IPS-20b (cell line): ENCODE data around the gene DLG5.

Experiments
- H3K27ac ChIP-seq: one replicate; pipeline ENCODE4 v1.5.1; 2013; ENCODE audit warnings: low read length
- H3K27me3 ChIP-seq: 2 replicates; pipeline ENCODE4 v1.6.1; 2013; ENCODE audit warnings: mild to moderate bottlenecking, low read length, inconsistent platforms; ENCODE audit not compliant: insufficient read depth
- H3K36me3 ChIP-seq: 2 replicates; pipeline ENCODE4 v1.6.1; 2013; ENCODE audit warnings: low read depth, mild to moderate bottlenecking, inconsistent platforms, low read length, moderate library complexity; ENCODE audit not compliant: insufficient read depth
- H3K4me1 ChIP-seq: 2 replicates; pipeline ENCODE4 v1.6.1; 2013; ENCODE audit warnings: mild to moderate bottlenecking, control low read depth, inconsistent platforms, low read length, moderate library complexity; ENCODE audit not compliant: insufficient read depth
- H3K4me3 ChIP-seq: 2 replicates; pipeline ENCODE4 v1.5.1; 2013; ENCODE audit warnings: mild to moderate bottlenecking, low read length, inconsistent platforms
- H3K9ac ChIP-seq: 2 replicates; pipeline ENCODE4 v1.6.1; 2013; ENCODE audit warnings: low read depth, mild to moderate bottlenecking, inconsistent platforms, low read length, moderate library complexity
- H3K9me3 ChIP-seq: 2 replicates; pipeline ENCODE4 v1.6.1; 2013; ENCODE audit warnings: mild to moderate bottlenecking, low read depth, low read length, inconsistent platforms; ENCODE audit not compliant: insufficient read depth

Gene DLG5

DNA sequence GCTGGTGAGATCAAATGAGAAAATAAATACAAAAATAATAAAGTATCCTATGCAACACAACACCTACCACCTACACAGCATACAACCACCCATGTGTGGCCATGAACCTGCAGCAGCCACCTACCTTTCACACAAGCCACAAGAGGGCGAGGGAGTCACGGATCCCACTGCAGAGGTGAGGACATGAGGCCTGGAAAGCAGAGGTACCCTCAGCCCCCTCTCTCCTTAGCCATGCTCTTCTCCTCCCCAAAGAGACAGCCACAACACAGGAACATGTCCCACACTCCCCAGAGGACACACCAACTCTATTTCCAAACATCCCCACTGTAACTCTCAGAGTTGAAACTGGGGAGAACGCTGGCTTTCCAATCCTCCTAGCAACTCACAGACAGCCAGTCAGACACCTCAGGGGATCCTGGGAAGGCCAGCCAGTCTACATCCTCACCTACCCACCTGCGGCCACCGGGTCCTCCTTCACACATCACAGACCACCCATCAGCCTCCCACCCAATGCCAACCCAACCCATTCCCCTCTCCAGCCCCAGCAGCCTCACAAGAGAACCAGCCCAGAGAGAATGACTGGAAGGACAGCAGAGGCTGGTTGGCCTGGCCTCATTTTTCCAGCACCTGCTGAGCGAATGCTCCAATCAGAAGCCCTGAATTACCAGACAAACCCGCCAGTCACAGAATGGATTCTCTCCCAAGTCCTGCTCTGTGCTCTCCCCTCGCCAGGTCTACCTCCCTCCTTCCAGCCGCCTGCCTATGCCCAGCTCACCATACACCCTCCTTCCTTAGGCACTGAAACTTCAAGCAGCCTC is 18.4 kb downstream of the DLG5 start:
- Histone ChIP-seq H3K9me3 (no peaks in the 10 kb centered on the region), H3K27me3 (no peaks in the 10 kb centered on the region), H3K4me1 (no peaks in the 10 kb centered on the region), H3K9ac (no peak overlapping the region), H3K4me3 (no peak overlapping the region), H3K36me3 (no peaks in the 10 kb centered on the region), H3K27ac (no peak overlapping the region)

DNA sequence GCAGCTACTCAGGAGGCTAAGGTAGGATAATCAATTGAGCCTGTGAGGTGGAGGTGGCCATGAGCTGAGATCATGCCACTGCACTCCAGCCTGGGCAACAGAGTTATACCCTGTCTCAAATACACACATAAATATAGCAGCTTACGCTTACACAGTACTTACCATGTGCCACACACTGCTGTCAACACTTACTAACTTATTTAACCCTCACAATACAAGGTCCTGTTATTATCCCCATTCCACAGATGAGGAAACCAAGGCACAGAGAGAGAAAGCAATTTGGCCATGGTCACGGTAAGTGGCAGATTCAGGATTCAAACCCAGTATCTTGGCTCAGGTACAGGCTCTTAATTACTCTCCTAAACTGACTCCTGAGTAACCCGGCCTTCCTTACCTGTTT is 19.1 kb downstream of the DLG5 start:
- no peaks in the 10 kb centered on the region for H3K4me1 ChIP-seq
- no peaks in the 10 kb centered on the region for H3K27me3 ChIP-seq
- no peak overlapping the region for H3K4me3 ChIP-seq
- no peaks in the 10 kb centered on the region for H3K9me3 ChIP-seq
- H3K27ac ChIP-seq = no peak overlapping the region
- H3K36me3 ChIP-seq = no peaks in the 10 kb centered on the region
- H3K9ac ChIP-seq = no peak overlapping the region

DNA sequence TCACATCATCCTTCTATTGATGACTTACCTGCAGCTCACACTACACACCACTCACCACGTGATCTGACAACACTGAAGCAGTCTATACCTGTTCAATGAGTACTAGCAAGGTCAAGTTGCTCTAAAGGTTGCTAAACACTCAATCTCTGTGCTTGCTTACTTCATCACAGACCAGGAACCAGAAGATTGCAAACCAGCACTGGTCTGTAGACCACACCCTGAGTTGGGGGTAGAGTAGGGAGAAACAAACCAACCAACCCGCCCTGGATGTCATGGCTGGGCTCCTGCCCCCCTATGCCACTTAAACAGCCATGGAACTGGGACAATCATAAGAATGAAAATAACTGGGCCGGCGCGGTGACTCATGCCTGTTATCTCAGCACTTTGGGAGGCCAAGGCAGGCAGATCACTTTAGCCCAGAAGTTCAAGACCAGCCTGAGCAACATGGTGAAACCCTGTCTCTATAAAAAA is 19.6 kb downstream of the DLG5 start:
- Histone ChIP-seq H3K9me3 (no peaks in the 10 kb centered on the region), H3K9ac (no peak overlapping the region), H3K4me3 (no peak overlapping the region), H3K27ac (no peak overlapping the region), H3K27me3 (no peaks in the 10 kb centered on the region), H3K4me1 (no peaks in the 10 kb centered on the region), H3K36me3 (no peaks in the 10 kb centered on the region)

DNA sequence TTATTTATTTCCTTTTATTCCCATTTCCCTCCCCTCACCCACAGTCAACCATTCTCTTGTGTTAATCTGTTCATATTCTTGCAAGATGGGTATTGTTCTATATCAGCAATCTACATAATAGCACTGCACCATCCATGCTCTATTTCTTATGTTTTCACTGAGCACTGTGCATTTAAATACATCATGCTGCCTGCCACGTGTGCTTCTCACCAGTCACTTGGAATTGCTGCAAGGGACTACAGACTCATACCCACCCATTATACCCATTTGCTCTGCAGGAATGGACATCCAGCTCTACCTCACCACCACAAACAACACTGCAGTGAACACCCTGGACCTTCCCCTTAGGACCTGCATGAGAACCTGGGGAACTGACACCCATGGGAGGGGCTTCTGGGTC is 20.8 kb downstream of the DLG5 start:
- H3K4me1 ChIP-seq = no peaks in the 10 kb centered on the region
- H3K36me3 ChIP-seq = no peaks in the 10 kb centered on the region
- no peaks in the 10 kb centered on the region for H3K27me3 ChIP-seq
- no peak overlapping the region for H3K27ac ChIP-seq
- no peak overlapping the region for H3K4me3 ChIP-seq
- no peaks in the 10 kb centered on the region for H3K9me3 ChIP-seq
- H3K9ac ChIP-seq = no peak overlapping the region

DNA sequence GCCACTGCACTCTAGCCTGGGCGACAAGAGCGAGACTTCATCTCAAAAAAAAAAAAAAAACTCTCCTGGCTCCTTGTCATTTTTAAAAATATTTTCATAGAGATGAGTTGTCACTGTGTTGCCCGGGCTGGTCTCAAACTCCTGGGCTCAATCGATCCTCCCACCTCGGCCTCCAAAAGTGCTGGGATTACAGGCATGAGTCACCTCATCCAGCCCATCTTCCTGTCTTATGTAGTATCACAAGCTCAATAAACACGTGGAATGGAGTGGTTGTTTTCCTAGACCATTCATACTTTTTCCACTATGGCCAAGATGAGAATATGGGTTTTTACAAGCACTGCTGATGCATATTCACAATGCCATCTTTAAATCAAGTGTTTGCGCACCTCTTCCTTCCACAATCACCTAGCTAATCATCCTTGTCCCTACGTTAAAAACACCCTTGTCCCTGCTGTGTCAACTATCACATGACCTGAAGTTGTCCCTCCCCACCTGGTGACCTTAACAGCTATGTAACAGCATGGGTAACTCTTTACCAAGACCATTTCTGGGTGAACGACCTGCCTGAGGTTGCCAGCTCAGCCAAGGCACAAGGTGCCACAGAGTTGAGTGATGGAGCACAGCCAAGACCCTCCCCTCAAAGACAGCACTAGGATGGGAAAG is 21.3 kb downstream of the DLG5 start:
- no peaks in the 10 kb centered on the region for H3K27me3 ChIP-seq

DNA sequence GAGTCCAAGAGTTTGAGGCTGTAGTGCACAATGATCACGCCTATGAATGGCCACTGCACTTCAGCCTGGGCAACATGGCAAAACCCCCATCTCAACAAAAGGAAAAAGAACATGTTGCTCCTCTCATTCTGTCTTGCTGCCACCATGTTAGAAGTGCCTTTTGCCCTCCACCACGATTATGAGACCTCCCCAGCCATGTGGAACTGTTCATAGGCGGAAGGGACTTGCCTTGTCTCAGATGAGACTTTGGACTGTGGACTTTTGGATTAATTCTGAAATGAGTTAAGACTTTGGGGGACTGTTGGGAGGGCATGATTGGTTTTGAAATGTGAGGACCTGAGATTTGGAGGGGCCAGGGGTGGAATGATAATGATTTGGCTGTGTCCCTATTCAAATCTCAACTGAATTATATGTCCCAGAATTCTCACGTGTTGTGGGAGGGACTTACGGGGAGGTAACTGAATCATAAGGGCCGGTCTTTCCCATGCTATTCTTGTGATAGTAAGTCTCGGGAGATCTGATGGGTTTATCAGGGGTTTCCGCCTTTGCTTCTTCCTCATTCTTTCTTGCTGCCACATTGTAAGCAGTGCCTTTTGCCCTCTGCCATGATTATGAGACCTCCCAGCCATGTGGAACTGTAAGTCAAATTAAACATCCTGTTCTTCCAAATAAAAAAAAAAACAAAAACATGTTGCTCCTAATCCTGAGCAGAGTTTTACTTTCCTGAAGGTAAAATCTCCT is 22.3 kb downstream of the DLG5 start:
- Histone ChIP-seq H3K4me1 (no peaks in the 10 kb centered on the region), H3K27ac (no peak overlapping the region), H3K36me3 (no peaks in the 10 kb centered on the region), H3K9me3 (no peaks in the 10 kb centered on the region), H3K9ac (no peak overlapping the region), H3K4me3 (no peak overlapping the region), H3K27me3 (no peaks in the 10 kb centered on the region)

More for the DNA sequence above, 21.3 kb downstream of the DLG5 start:
- Histone ChIP-seq H3K9me3 (no peaks in the 10 kb centered on the region), H3K4me1 (no peaks in the 10 kb centered on the region), H3K4me3 (no peak overlapping the region), H3K9ac (no peak overlapping the region), H3K36me3 (no peaks in the 10 kb centered on the region), H3K27ac (no peak overlapping the region)

DNA sequence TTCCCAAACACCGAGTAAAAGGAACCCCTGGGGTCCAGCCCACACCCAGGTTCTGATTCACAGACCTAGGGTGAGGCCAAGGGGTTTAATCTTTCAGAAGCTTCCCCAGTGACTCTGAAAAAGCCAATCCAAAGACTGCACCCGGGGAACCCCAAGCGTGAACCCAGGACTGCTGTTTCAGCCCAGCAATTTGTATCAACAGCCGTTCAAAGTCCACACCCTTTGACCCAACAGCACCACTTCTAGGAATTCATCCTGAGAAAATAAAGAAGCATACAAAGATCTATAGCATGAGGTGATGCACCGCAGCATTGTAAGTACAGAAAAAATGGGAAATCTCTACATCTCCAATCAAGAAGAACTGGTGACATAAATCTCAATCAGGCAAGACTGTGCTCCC is 24.4 kb downstream of the DLG5 start:
- Histone ChIP-seq H3K9me3 (no peaks in the 10 kb centered on the region), H3K27me3 (no peaks in the 10 kb centered on the region), H3K36me3 (no peaks in the 10 kb centered on the region), H3K27ac (no peak overlapping the region), H3K4me3 (no peak overlapping the region), H3K4me1 (peaks cover 12% of the 10 kb centered on the region), H3K9ac (no peak overlapping the region)

DNA sequence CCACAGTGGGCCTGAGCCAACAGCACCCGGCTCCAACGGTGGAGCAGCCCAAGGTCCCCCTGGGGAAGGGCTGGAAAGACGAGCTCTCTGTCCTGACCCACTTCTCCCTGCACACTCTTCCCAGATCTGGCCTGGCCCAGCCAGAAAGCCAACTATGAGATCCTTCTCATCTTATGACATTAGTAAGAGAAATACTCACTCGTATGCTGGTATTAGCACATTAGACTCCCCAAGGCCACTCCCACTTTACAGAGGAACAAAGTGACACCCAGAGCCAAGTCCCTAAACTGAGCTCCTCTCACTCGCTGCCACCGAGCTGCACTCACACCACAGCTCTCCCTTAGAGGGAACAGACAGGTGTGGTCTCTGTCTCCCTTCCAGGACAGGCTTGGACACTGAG is 24.8 kb downstream of the DLG5 start:
- Histone ChIP-seq H3K4me1 (peaks cover 12% of the 10 kb centered on the region), H3K27me3 (no peaks in the 10 kb centered on the region), H3K9me3 (no peaks in the 10 kb centered on the region), H3K4me3 (no peak overlapping the region), H3K36me3 (no peaks in the 10 kb centered on the region), H3K27ac (no peak overlapping the region), H3K9ac (no peak overlapping the region)

DNA sequence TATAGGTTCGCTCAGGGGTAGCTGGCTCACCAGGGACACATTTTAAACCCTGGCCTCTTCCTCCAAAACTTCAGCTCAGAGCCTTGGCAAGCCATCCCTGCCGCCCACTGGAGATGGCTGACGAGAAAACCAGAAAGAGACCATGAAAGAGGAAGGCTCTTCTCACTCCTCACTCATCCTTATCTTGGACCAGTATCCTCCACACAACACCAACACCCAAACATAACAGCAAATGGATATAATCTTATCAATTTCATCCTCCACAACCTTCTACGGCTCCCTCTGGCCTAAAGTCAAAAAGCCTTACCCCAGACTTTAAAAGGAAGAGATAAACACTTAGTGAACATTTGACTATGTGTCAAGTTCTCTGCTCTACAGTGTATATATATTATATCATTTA is 26.9 kb downstream of the DLG5 start:
- Histone ChIP-seq H3K27ac (no peak overlapping the region), H3K9me3 (no peaks in the 10 kb centered on the region), H3K36me3 (no peaks in the 10 kb centered on the region), H3K4me1 (peaks cover 12% of the 10 kb centered on the region), H3K4me3 (no peak overlapping the region), H3K9ac (no peak overlapping the region), H3K27me3 (no peaks in the 10 kb centered on the region)

DNA sequence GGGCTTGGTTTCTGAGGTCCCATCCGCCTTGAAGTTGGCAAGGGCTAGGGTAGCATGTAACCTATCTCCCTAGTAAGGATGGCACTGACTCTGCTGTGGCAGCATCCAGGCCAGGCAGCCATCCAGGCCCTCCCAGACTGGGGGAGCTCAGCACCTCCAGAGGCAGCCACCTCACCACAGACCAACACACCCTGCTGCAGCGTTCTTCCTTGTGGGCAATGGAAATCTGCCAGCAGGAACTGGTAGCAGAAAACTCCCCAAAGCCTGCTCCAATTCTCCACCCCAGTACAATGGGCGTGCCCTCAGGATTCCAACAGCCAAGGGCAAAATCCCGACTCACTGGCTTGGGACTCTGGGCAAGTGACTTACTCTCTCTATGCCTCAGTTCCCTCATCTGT is 27.5 kb downstream of the DLG5 start:
- Histone ChIP-seq H3K27ac (no peak overlapping the region), H3K27me3 (no peaks in the 10 kb centered on the region), H3K9me3 (no peaks in the 10 kb centered on the region), H3K4me3 (no peak overlapping the region), H3K9ac (peak overlapping the region; percentile 2; the same call in 1 of the 2 replicates), H3K4me1 (peaks cover 12% of the 10 kb centered on the region), H3K36me3 (no peaks in the 10 kb centered on the region)

DNA sequence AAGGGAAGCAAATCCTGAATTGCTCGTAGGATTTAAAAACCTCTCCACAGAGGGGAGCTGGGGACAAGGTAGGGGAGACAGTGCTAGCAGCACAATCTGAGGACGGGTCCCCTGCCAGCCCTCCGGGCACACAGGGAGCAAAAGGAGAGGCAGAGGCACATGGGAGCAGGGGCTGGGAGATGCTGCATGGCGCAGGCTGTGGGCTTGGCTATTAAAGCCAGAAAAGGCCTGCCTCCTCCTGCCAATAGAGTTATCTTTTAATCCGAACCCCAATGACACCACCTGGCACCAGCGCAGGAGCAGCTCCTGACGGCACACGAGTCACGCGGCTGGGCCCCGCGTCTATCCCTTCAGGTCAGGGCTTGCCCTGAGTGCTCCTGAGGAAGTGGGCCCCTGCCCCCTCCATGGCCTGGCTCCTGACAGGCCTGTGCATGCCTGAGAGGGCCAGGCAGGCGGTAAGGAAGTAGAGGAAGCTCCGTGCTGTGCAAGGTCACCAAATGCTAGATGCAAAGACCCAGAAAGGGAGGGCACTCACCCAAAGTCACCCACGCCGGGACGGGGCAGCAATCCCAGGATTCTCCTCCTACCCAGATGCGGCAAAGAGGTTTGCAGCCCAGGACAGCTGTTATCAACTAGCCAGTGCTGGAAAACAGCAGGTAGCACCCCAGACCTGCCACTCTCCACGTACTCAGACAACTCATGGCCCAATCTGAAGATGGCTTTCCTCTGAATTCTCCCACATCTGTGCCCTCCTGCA is 28.1 kb downstream of the DLG5 start:
- Histone ChIP-seq H3K36me3 (no peaks in the 10 kb centered on the region), H3K4me1 (peaks cover 13% of the 10 kb centered on the region), H3K9me3 (no peaks in the 10 kb centered on the region), H3K27me3 (no peaks in the 10 kb centered on the region), H3K9ac (peak overlapping the region; percentile 14; the same call in 1 of the 2 replicates), H3K27ac (no peak overlapping the region), H3K4me3 (no peak overlapping the region)
